GM18868 (cell line): Measurements from ENCODE around the gene C5orf15.

ENCODE experiments used
- ATAC-seq: cut with Tn5 transposase; IDR thresholded peaks from one replicate; pipeline ENCODE4 v1.9.1; 2021; ENCODE audit warnings: mild to moderate bottlenecking, moderate library complexity; ENCODE audit not compliant: unreplicated experiment

C5orf15 gene

DNA sequence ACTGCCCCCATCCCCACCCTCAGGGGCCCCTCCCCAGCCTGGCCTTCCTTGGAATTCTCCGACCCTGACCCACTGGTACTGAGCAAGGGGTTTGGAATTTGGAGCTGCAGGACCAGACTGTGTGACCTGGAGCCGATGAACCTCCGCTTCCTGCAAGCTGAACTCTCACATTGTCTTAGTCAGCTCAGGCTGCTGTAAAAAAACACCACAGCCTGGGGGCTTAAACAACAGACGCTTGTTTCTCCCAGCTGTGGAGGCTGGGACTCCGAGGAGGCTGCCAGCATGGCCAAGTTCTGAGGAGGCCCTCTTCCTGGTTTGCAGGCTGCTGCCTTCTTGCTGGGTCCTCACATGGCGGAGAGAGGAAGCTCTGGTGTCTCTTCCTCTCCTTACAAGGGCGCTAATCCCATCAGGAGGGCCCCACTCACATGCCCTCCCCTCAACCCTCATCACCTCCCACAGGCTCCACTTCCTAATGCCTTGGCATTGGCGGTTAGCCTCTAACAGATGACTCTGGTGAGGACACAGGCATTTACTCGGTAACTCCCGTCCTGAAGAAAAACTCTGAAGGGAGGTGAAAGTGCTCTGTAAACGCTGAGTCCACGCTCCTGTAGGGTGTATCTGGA lies 42.4 kb downstream of the C5orf15 start:
- ATAC-seq = no peak

DNA sequence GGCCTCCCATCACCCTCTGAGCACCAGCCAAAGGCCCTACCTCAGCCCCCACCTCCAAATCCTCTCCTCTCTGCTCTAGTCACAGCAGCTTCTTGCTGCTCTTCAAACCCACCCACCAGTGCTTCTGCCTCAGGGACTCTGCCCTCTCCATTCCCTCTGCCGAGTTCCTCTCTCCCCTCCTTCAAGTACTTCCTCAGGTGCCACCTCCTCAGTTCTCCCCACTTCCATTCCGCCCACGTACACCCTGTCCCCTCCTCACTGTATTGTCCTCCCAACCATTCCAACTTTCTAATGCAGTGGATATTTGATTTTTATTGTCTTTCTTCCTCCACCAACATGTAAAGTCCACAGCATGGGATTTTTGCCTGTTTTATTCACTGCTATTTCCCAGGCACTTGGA lies 43.2 kb downstream of the C5orf15 start:
- ATAC-seq = no peak

DNA sequence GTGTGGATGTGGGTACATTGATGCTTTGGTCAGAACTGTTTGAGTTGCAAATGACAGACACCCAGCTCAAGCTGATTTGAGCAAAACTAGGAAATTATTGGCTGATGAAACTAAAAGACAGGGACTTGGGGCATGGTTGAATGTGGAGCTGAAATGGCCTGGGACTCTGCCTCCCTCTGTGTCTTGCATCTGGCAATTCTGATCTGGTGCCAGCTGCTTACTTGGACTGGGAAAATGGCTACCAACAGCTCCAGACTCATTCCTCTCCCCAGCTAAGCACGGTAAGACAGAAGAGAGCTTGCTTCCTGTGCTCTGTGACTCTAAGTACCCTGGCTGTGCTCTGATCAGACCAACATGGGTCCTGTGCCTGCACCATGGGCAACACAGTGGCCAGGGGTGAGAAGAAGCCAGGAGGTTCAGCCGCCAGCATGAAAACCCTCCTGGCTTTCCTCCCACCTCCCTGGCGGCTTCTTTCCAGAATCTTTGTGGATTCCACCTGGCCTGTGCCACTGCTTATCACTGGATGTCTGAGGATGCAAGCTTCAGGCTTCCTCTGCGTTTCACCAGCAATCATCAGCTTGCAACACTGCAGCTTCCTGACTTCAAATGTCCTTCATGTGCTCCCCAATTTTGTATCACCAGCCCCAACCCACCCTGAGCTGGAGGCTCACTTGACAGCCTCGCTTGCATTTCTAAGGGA lies 44.1 kb downstream of the C5orf15 start:
- ATAC-seq = no peak

DNA sequence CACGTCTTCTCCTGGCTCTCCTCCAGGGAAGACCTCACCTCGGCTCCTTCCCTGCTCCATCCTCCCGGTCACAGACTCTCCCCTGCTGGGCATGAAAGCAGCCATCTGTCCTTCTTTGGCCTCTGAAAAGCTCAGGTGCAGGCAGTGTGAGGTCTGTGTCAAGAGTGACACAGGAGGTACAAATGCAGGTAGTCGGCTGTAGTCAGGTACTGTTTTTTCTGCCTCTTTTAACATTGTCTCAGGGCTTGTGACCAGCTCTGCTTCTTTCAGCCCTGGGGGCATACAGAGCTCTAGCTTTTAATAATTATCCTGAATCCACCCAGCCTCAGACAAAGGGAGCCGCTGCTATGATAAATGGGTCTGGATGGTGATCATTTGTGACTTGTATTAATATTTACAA lies 46.4 kb downstream of the C5orf15 start:
- no peak for ATAC-seq

DNA sequence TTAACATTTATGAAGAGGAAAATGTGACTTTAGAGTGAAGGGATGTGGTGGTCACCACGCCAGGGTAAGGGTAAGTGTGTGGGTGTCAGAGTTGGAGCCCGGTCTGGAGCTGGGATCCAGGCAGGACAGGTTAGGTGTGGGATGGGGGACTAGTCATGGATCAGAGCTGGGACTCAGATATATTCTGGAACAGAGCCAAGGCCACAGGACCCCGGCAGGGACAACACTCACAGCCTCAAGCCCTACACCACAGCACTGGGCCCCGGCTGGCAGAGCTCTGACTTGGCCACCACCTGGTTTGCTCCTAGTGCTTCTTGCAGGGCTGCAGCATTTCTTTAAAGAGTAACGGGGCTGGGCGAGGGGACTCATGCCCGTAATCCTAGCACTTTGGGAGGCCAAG lies 47.4 kb downstream of the C5orf15 start:
- ATAC-seq = no peak

DNA sequence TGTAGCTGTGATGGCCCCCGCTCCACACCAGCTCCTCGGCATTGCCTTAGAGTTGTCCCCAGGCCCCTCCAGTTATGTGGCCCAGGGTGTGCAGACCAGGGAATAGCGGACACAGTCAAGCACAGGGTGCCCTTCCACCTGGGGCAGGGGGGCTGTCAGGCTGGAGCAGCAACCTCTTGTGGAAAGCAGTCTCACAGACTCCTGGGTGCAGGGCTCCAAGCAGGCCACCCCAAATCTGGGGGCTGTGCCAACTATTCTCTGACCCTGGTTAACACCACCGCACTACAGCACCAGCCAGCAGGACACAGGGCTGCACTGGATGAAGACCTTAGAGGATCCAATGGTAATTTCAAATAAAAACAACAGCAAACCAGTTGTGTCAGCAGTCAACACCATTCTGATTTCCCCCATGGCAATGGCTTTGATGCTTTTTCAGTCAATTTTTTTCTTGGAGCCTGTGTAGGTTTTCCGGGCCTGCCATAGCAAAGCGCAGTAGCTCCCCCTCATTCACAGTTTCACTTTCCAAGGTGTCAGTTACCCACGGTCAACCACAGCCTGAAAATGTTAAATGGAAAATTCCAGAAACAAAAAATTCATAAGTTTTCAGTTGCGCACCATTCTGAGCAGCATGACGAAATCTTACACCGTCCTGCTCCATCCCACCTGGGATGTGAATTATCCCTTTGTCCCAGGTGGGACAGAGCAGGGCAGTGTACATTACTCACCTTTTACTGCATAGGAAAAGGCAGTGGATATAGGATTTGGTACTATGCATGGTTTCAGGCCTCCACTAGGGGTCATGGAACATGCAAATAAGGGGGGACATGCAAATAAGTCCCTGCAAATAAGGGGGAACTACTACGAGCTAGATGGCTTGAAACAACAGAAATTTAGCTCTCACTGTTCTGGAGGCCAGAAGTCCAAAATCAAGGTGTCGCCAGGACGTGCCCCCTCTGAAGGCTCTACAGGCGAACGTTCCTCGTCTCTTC lies 49.0 kb downstream of the C5orf15 start:
- ATAC-seq = no peak

DNA sequence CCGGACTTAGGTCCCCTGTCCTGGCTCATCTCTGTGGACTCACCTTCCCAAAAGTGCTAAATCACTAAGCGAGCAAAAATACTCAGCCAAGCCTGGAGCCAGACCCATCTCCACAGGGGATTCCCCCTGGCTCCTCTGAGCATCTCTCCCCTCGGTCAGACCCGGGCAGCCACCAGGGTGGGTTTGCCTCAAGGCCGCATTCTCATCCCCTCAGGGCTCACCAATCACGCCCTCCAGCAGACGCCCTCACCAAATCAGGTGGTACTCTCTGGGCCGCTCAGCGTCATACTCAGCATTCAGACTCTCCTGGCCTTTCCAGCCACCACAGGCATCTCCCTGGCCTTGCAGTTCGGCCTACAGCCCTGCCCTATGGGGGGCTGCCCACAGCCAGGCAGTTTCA lies 49.7 kb downstream of the C5orf15 start:
- ATAC-seq = no peak

DNA sequence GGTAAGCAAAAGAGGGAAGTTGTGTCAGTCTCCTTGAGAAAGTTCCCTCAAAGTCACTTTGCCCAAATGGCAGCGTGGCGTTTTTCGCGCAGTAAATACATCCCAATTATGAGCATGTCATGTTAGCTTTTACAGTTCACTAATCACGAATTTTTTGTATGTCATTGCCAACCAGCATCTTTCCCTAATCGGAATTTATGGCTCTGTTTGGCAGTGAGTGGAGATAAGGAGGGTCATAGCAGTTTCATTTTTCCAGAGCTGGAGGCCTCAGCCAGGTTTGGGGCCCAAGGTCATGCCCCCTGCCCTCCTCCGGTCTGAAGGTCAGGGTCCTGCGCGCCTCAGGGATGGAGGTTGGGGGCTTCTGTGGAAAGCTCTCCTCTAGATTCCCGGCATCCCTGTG lies 50.1 kb downstream of the C5orf15 start:
- no peak for ATAC-seq

DNA sequence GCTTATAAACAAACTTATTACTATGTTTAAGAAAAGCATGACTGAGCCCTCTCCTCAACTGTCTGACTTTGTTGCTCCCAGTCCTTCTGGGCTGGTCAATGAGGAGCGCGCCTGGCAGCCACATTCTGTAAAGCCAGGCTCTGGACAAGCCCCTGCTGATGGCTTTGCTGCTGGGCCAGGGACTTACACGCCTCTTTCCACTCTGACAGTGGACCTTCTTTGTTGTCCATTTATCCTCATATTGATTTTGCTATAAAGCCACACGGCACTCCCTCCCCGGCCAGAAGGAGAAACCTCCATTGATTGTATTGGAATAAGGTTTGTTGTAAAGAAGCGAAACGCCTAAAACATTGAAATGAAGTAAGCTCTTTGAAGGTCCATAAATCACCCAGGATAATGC lies 50.6 kb downstream of the C5orf15 start:
- no peak for ATAC-seq

DNA sequence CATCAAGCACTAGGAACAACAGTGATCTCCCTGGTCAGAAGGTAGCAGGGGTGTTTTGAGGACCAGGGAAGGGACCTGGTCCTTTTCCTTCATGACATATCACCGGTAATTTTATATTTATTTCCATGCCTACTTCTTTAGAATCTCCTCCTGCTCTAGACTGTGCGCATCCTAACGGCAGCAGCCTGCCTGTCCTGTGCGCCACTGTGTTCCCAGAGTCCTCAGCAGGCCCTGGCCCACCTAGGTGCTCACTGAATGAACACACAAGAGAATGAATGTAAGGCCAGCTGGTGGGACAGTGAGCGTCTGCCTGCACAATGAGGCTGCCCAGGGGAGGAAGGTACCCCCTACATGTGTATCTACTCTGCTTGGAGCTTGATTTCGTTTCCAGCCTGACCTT lies 51.5 kb downstream of the C5orf15 start:
- ATAC-seq = no peak

DNA sequence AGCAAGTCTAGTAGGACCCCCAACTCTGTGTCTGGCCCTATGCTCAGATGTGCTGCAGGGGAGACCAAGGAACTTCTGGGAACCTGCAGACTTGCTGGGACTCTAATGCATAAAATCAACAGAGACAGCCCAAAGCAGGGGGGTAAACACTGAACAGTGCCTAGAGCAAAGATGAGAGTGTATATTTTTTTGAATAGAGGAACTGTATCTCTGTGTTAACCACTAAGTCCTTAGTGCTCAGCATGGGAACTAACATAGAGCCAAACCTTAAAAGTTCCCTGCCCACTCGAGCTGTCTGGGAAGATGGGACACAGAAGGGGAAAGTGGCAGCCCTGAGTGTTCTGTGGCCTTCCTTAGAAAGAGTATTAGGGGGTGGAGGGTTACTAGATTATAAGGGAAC lies 51.9 kb downstream of the C5orf15 start:
- ATAC-seq = no peak

DNA sequence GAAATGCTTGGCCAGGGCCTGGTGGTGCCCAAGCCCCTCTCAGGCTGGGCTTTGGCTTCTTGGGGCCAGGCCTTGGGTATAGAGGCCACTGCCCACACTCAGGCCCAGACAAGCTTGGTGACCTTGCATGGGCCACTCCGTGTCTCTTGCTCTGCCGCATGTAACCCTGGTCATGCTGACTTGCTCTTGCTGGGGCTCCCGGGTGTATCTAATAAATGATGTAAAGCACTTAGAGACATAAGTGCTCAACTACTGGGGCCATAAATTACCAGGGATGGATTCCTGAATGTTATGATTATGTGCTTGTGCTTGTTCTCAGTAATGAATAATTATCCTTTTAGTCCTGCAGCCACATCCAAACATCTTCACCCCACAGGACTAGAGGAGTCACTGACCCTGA lies 54.0 kb downstream of the C5orf15 start:
- no peak for ATAC-seq

DNA sequence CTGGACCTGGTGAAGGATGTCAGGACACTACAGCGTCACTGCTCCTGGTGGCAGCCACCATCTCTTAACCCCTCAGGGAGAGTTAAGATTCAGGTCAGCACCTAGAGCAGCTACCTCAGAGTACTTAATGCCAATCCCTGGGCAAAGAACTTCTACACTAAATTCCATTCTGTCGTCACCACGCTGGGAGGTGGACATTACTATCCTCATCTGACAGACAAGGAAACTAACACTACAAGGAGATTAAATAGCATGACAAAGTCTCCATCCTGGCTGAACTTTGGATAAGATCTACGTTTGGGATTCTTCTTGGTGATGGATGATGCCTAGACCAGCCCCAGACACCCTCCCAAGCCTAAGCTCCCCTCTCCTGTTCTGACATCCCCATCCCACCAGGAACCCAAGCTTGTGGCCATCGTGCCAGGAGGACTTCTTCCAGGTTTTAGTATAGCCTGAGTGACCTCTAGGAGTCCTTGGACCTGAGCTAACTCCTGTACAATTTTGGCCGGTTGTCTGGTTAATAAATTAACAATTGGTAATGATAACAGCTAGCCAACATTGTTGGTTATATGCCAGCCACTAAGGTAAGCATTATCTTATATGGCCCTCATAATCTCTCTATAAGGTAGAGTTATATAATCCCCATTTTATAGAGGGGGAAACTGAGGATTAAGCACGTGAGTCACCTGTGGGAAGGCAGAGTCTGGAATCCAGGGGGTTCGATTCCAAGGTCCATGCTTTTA lies 54.8 kb downstream of the C5orf15 start:
- ATAC-seq = no peak

DNA sequence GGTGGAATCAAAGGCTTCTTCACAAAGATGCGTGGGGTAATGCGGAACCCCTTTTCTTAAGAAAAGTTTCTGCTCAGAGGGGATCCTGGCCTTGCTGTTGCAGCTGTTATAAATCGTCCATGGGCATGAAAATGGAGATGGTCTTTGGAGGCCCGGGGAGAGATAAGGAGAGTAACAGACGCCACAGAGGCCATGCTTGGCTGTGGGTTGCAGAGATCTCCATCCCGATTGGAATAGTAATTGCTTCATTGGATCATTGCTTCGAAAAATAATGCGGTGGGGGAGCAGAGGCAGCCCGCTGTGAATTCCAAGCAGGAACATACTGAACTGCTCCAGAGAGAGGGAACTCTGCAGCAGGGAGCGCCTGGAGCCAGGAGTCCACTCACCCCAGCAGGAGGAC lies 55.5 kb downstream of the C5orf15 start:
- no peak for ATAC-seq

DNA sequence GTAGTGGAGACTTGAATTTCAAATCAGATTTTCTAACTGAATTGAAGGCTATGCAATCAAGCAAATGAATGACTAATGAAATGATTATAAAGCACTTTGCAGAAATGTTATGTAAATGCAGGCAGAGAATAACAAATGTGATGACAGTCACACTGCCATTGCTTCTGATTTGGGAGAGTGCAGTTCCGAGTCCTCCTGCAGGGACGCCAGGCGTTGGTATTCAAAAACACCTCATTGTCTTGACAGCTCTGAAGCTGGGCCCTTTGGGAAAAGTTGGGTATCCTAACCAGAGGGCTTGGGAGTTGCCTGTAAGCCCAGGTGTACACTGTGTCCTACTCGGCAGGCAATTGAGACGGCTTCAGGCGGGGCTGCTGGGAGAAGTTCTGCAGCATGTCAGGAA lies 57.9 kb downstream of the C5orf15 start:
- no peak for ATAC-seq

DNA sequence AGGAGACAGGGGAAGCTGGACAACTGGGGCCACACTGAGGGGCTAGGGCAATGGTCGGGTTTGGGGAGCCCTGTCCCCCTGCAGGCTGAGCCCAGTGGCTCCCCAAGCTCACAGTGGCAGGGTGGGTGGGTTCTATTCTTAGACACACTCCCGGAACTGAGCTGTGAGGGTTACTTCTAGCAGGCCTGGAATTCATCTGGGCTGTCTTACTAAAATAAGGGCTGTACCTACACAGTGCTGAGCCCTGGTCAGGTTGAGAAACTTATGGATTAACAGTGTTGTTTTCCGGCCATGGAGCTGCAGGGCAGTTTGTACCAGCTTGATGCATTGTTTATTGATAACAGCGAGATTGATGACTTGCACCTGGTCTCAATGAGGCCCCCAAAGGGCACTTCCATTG lies 58.8 kb downstream of the C5orf15 start:
- no peak for ATAC-seq

DNA sequence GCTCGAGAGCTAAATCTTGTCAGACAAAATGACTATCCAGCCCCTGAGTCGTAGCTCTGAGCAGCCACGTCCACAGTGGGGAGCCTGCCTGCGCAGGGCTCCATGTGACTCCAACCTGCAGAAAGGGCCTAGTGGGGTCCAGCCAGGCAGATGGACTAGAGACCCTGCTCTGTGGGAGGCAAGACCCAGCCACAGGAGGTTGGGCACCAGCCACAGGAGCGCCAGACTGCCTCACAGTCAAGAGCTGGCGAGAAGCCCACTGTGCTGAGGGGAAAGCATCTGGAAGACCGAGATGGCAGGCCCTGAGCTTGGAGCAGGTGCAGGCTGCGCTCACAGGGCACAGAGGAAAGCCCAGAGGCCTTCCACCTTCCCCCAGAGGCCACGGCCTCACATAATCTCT lies 61.4 kb downstream of the C5orf15 start:
- ATAC-seq = no peak

DNA sequence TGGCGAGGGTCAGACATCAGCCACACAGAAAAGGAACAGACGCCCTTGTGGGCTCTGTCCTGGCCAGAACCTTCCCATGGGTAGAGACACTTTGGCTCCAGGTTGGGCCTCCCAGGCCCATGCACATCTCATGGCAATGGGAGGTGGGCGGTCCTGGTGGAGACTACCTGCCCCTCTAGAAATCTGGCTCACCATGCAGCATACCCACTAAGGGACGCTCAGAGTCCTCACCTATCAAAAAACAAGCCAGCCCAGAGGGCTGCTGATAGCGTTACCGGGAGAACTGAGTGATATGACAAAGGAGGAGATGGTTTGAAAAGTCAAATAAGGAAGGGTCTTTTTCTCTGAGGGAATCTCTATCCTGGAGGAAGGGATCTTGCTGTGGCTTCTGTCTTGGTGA lies 62.1 kb downstream of the C5orf15 start:
- ATAC-seq = no peak
